HepG2 (cell line): ENCODE results near the gene KCNG4. TPM values are rescaled to one million over a fixed set of nuclear protein-coding genes. Genes with fewer than 3 reads are reported as not detected.

Experiments used
- ATAC-seq: fragments of 200-7000 bp; cut with Tn5 transposase; 3 replicates; pipeline ENCODE4 v1.9.1; 2020; ENCODE audit warnings: mild to moderate bottlenecking, moderate library complexity
- BruUV-seq: library from RNA; stranded (reverse); fragments of 400-500 nt; replicated peaks from 2 replicates; lab custom pipeline; 2021; lab: Mats Ljungman, UMichigan
- CTCF ChIA-PET: fragments of 300-600 bp; formaldehyde crosslinking; extraction: SDS; loops from one replicate; lab custom pipeline; 2021; ENCODE audit warnings: low total read pairs, inconsistent platforms, low intra/inter-chr PET ratio; lab: Yijun Ruan, JAX
- POLR2A ChIA-PET: fragments of 350-600 bp; sonication (Branson Sonifier 250); formaldehyde crosslinking; loops from one replicate; lab custom pipeline; 2020; ENCODE audit warnings: antibody characterized with exemption, inconsistent platforms; lab: Yijun Ruan, JAX
- DNase-seq: peaks from one replicate; pipeline ENCODE4 v3.0.0-alpha.2; 2015; ENCODE audit warnings: low spot score
- FAIRE-seq: peaks from 3 replicates; lab custom pipeline; 2011; peaks lifted over from hg19 to GRCh38; lab: Jason Lieb, UNC
- H2AFZ ChIP-seq: one replicate; pipeline ENCODE4 v1.6.1; 2011; ENCODE audit warnings: low read length, inconsistent platforms
- H3K27ac ChIP-seq: fragments of 300-600 bp; 3 replicates; pipeline ENCODE4 v1.8.0; 2011; ENCODE audit warnings: mixed run types, mild to moderate bottlenecking, mixed read lengths, low read length, inconsistent platforms; ENCODE audit not compliant: insufficient read depth; ENCODE audit errors: extremely low read length
- H3K27me3 ChIP-seq, 2 experiments: fragments of 200-600 bp in 1 of 2; 2 replicates in 1 of 2; 3 replicates in 1 of 2; pipeline versions ENCODE4 v1.6.0 to v1.8.0; 2011; ENCODE audit warnings: low read length in 2 of 2, mild to moderate bottlenecking in 2 of 2, moderate library complexity in 2 of 2, inconsistent platforms in 1 of 2; ENCODE audit not compliant: insufficient read depth in 2 of 2, control insufficient read depth in 1 of 2
- H3K36me3 ChIP-seq, 2 experiments: fragments of 200-600 bp in 1 of 2; replicated peaks in 1 of 2; 2 replicates in 1 of 2; 3 replicates in 1 of 2; pipeline versions ENCODE4 v1.5.1 to v1.8.0; 2011; ENCODE audit warnings: low read length in 2 of 2, inconsistent platforms in 1 of 2; ENCODE audit not compliant: insufficient read depth in 2 of 2, control insufficient read depth in 1 of 2
- H3K4me1 ChIP-seq: 2 replicates; pipeline ENCODE4 v1.5.1; 2012; ENCODE audit warnings: low read length, inconsistent platforms; ENCODE audit not compliant: insufficient read depth
- H3K4me2 ChIP-seq: 2 replicates; pipeline ENCODE4 v1.6.0; 2011; ENCODE audit warnings: low read depth, low read length, inconsistent platforms
- H3K4me3 ChIP-seq, 3 experiments: fragments of 200-600 bp in 1 of 3; sonication (generic), shearing (Covaris generic) in 1 of 3; replicated peaks in 1 of 3; 2 replicates each; pipeline ENCODE4 v1.5.1; 2011 to 2016; ENCODE audit warnings: low read length in 3 of 3, inconsistent platforms in 2 of 3, low read depth in 2 of 3, mild to moderate bottlenecking in 2 of 3, control low read depth in 1 of 3, mixed read lengths in 1 of 3; ENCODE audit not compliant: insufficient read depth in 1 of 3
- H3K79me2 ChIP-seq: one replicate; pipeline ENCODE4 v1.6.1; 2011; ENCODE audit warnings: low read length, inconsistent platforms; ENCODE audit not compliant: insufficient read depth
- H3K9ac ChIP-seq: 2 replicates; pipeline ENCODE4 v1.6.0; 2011; ENCODE audit warnings: mild to moderate bottlenecking, low read depth, low read length, inconsistent platforms; ENCODE audit not compliant: insufficient read depth
- H3K9me3 ChIP-seq: 2 replicates; pipeline ENCODE4 v1.5.1; 2012; ENCODE audit warnings: mild to moderate bottlenecking, low read length
- H4K20me1 ChIP-seq: 2 replicates; pipeline ENCODE4 v1.6.0; 2011; ENCODE audit warnings: inconsistent platforms, mild to moderate bottlenecking, low read length, moderate library complexity; ENCODE audit not compliant: insufficient read depth
- BCL3 ChIP-seq: sonication (generic); formaldehyde crosslinking; IDR thresholded peaks from 2 replicates; pipeline ENCODE4 v1.5.1; 2020; ENCODE audit warnings: mild to moderate bottlenecking, missing genetic modification reagents, moderate library complexity
- CSRNP1 ChIP-seq: sonication (generic); formaldehyde crosslinking; IDR thresholded peaks from 2 replicates; pipeline ENCODE4 v1.8.1; 2023; ENCODE audit warnings: mild to moderate bottlenecking, missing genetic modification reagents
- FOXO1 ChIP-seq: sonication (generic); formaldehyde crosslinking; IDR thresholded peaks from 2 replicates; pipeline ENCODE4 v1.4.0; 2020; ENCODE audit warnings: missing genetic modification reagents
- MAFF ChIP-seq: IDR thresholded peaks from 2 replicates; pipeline ENCODE4 v1.6.1; 2011; ENCODE audit warnings: low read depth, low read length, improper control_type of control experiment
- MBNL3 ChIP-seq: fragments of 250-450 bp; sonication (Bioruptor Pico); conservative IDR thresholded peaks from 2 replicates; pipeline ENCODE4 v1.8.0; 2022; ENCODE audit warnings: mild to moderate bottlenecking, inconsistent platforms
- RBM39 ChIP-seq: fragments of 200-400 bp; formaldehyde crosslinking; IDR thresholded peaks from one replicate; pipeline ENCODE4 v1.6.1; 2018; ENCODE audit warnings: antibody characterized with exemption, mild to moderate bottlenecking, low read depth, low read length; ENCODE audit not compliant: poor library complexity, severe bottlenecking
- TCF7L2 ChIP-seq: IDR thresholded peaks from 2 replicates; pipeline ENCODE4 v1.6.1; 2011; ENCODE audit warnings: mild to moderate bottlenecking, low read depth, low read length, moderate library complexity
- YY1 ChIP-seq: IDR thresholded peaks from 2 replicates; pipeline ENCODE4 v1.6.1; 2011; ENCODE audit warnings: low read length, low read depth, moderate library complexity, mild to moderate bottlenecking; ENCODE audit not compliant: insufficient read depth, insufficient replicate concordance
- ZNF180 ChIP-seq: sonication (generic); formaldehyde crosslinking; IDR thresholded peaks from 2 replicates; pipeline ENCODE4 v1.4.0; 2020; ENCODE audit warnings: low read depth, missing genetic modification reagents, borderline replicate concordance
- ZNF512B ChIP-seq: sonication (generic); formaldehyde crosslinking; IDR thresholded peaks from 2 replicates; pipeline ENCODE4 v1.5.1; 2020; ENCODE audit warnings: missing genetic modification reagents, mild to moderate bottlenecking, borderline replicate concordance
- ZNF629 ChIP-seq: sonication (generic); formaldehyde crosslinking; conservative IDR thresholded peaks from 2 replicates; pipeline ENCODE4 v1.5.0; 2020; ENCODE audit warnings: missing genetic modification reagents
- WGBS: methylation state at CpG from one replicate; pipeline ENCODE4 v1.1.6; 2017; ENCODE audit warnings: low lambda C conversion rate; 5-methylcytosine and 5-hydroxymethylcytosine counted together
- in situ Hi-C: cut with HindIII; loops from 2 replicates; pipeline ENCODE4 v1.10.0; 2017; ENCODE audit warnings: low pct_unique_long_range_greater_than_20kb; ENCODE audit not compliant: extremely low pct_ligation_motif_present
- intact Hi-C: fragments of 100-400 bp; cut with micrococcal nuclease; formaldehyde crosslinking; loops from one replicate; pipeline ENCODE4 v1.10.0; 2022; ENCODE audit not compliant: unreplicated experiment
- polyA plus RNA-seq, 8 experiments: library from polyadenylated mRNA; depleted of rRNA in 3 of 8; stranded (reverse) in 7 of 8; unstranded in 1 of 8; fragments of >200 nt; fragmentation: Illumina TruSeq in 4 of 8; extraction: Trizol in 4 of 8; gene quantifications; 2 replicates each; pipeline versions ENCODE4 v1.2.1 to v1.2.3, GENCODE V29; 2011 to 2016; ENCODE audit warnings: low read depth in 4 of 8, missing spikeins in 1 of 8, mixed read lengths in 1 of 8; ENCODE audit not compliant: insufficient read depth in 1 of 8
- total RNA-seq, 5 experiments: library from RNA; depleted of rRNA; stranded (reverse); fragments of >200 nt; fragmentation: Illumina TruSeq; extraction: Trizol; gene quantifications; 2 replicates each; pipeline ENCODE4 v1.2.3, GENCODE V29; 2016; ENCODE audit warnings: low read depth in 1 of 5

KCNG4 gene
- total and polyA plus RNA-seq, 2 of the 13 experiments (the other 11 are each of a cell fraction or from before 2014, with no cell fraction given), result not detected

GRCh38 chr16:84275585-84276151, 35.9 kb upstream of the KCNG4 start:
- DNase-seq, result no peak
- Histone ChIP-seq H3K27me3 (peaks cover 0 to 37% of the 10 kb centered on the region in 2 experiments; a peak in 3 of 5 replicates), H4K20me1 (no peaks in the 10 kb centered on the region; the same call in 1 of the 2 replicates), H3K9ac (no peak overlapping the region), H3K79me2 (no peaks in the 10 kb centered on the region)
- BruUV-seq, result no TSS peak
- no peak for ATAC-seq
- 7% methylated on average over 6 of the region's 6 CpGs for WGBS
- TF ChIP-seq BCL3, result no peak
- TF ChIP-seq FOXO1 (CRISPR knock-in tag), result no peak
- 0 out of 2 replicates have a peak, but pooled peaks have one; percentile 2 for TF ChIP-seq MAFF
- TF ChIP-seq, all 625 proteins: peak for 1
- Histone ChIP-seq H3K9me3 (no peaks in the 10 kb centered on the region), H3K4me2 (no peak overlapping the region), H3K36me3 (no peaks in the 10 kb centered on the region), H3K4me1 (no peaks in the 10 kb centered on the region), H3K27ac (no peak overlapping the region), H2AFZ (no peak overlapping the region), H3K4me3 (no peak overlapping the region)
- no peak for FAIRE-seq
- POLR2A ChIA-PET, result no interaction called here
- in situ Hi-C loops, result loop anchor here (5.0 kb wide), 1 partner anchor 207 kb away; no protein-coding TSS in a partner anchor
- intact Hi-C loops, result no loop called here
- CTCF ChIA-PET, result interaction anchor here (3.6 kb wide), 1 partner anchor 208 kb away, joined by 62 read pairs; no protein-coding TSS in a partner anchor

- H3K79me2 ChIP-seq, result no peaks in the 10 kb centered on the region
- no peaks in the 10 kb centered on the region for H3K36me3 ChIP-seq
- no peak for DNase-seq
- H2AFZ ChIP-seq, result no peak overlapping the region
- no peaks in the 10 kb centered on the region for H3K4me1 ChIP-seq
- no peak overlapping the region for H3K9ac ChIP-seq
- H4K20me1 ChIP-seq, result no peaks in the 10 kb centered on the region; the same call in 1 of the 2 replicates
- H3K27ac ChIP-seq, result no peak overlapping the region
- no peak overlapping the region for H3K4me2 ChIP-seq
- no TSS peak for BruUV-seq
- ATAC-seq, result no peak
- ChIA-PET CTCF (no interaction called here), POLR2A (no interaction called here)
- FAIRE-seq, result no peak
- intact Hi-C loops (no loop called here), in situ Hi-C loops (no loop called here)
- 38% methylated on average over 9 of the region's 9 CpGs for WGBS
- no peaks in the 10 kb centered on the region for H3K9me3 ChIP-seq
- H3K27me3 ChIP-seq, result peaks cover 0 to 28% of the 10 kb centered on the region in 2 experiments; a peak in 3 of 5 replicates
- no peak overlapping the region for H3K4me3 ChIP-seq
- no peak for TF ChIP-seq CSRNP1 (CRISPR knock-in tag)
- TF ChIP-seq RBM39, result no peak
- TF ChIP-seq MBNL3, result no peak
- no peak for TF ChIP-seq TCF7L2
- TF ChIP-seq ZNF180, result no peak
- TF ChIP-seq ZNF512B, result no peak
- TF ChIP-seq ZNF629 (CRISPR knock-in tag), result no peak
- TF ChIP-seq YY1, result no peak
These were observed 34.7 kb upstream of the KCNG4 start for GRCh38 chr16:84274515-84274914.
